GM10266 (cell line): Measurements from ENCODE around the gene CAPN5.

Source experiments
- DNase-seq: peaks from one replicate; pipeline ENCODE4 v3.0.0; 2012; ENCODE audit errors: extremely low spot score
- CTCF ChIP-seq: IDR thresholded peaks from 2 replicates; pipeline ENCODE4 v1.5.1; 2012; ENCODE audit warnings: mild to moderate bottlenecking, low read depth; ENCODE audit not compliant: control insufficient read depth, insufficient read depth; ENCODE audit errors: missing control alignments

CAPN5 gene

GRCh38 chr11:77171254-77171653, 104.5 kb downstream of the CAPN5 start:
- no peak for TF ChIP-seq CTCF
- DNase-seq, result no peak

DNA sequence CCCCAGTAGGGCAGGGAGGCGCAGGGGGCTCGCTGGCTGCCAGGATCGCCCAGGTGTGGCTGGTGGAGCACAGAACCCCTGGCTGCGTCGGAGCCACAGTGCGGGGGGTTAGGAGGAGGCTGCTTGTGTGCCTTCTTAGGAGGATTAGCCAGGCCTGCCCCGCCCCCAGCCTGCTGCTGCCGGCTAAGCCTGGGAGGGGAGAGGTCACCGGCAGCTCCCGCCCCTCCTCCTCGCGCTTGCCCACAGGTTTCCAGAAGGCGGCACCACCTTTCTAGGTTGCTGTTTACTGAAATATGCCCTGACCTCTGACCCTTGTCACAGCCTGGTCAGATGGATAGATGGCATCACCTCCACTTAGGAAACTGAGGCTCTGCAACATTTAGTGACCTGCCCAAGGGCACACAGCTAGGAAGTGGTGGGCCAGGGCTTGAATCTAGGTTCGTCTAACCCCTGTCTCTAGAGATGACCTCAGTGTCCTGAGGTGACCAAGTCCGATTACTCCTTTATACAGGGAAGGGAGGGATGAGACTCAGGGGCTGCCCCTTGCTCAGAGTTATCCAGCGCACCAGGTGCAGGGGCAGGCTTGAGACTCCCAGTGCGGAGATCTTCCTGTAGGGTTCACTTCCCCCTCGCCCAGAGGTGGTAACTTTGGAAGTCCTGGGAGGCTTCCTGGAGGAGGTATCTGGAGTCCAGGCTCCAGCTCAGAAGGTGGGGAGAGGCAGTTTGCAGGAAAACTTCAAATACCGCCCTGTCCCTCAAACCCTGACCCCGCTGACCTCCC, 105.3 kb downstream of the CAPN5 start:
- DNase-seq, result no peak
- TF ChIP-seq CTCF, result no peak

- no peak for TF ChIP-seq CTCF
- no peak for DNase-seq
These were observed 105.9 kb downstream of the CAPN5 start for GRCh38 chr11:77172666-77172982.

- TF ChIP-seq CTCF, result no peak
- no peak for DNase-seq
These were observed 106.7 kb downstream of the CAPN5 start for GRCh38 chr11:77173494-77173893.

GRCh38 chr11:77174559-77174958, 107.8 kb downstream of the CAPN5 start:
- DNase-seq, result no peak
- TF ChIP-seq CTCF, result no peak

DNA sequence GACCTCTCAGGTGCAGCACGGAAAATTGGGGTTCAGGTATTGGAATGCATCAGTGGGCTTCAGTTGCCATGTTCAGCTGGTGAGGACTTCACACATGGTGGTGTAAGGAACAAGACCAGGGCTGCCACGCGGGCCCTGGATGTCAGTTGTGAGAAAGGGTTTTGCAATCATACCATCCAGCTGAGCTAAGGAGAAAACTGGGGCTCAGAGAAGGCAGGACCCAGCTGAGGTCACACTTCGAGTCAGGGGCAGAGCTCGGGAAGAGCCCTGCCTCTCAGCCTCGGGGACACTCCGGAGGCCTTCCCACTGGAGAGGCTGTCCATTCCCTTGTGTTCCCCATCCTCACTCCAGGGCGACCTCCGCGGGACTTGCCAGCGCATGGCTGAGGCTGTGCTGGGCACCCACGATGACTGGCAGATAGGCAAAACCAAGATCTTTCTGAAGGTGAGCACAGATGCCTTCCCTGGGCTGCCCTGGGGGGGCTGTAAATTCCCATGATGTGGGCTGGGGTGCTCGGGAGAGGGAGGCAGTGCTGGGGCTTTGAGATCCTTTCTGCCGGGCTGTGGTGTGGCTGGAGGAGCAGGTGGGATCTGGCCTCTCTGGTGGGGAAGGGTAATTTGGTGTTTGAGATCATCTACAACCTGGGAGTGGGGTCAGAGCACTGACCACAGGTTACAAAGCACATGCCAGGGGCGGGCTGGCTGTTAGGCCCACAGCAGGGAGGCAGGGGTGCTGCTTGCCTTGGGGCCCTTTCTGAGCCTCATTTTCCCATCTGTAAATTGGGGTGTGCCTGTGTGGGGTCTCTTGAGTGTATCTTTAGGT, 108.5 kb downstream of the CAPN5 start:
- DNase-seq, result no peak
- TF ChIP-seq CTCF, result no peak
